Gastroesophageal sphincter (tissue), 4 donors: ENCODE results near the gene GPR55. TPM values are rescaled to one million over a fixed set of nuclear protein-coding genes. Genes with fewer than 3 reads are reported as not detected.

Source experiments
- ATAC-seq: fragments of 150-250 bp; one replicate; pipeline ENCODE4 v1.9.1; 2016; ENCODE audit warnings: mild to moderate bottlenecking, moderate library complexity
- H3K27ac ChIP-seq, 4 donors: fragments of 200-600 bp; sonication (generic) in 3 of 4; 1 replicate in 3 of 4; 2 replicates in 1 of 4; pipeline ENCODE4 v1.5.1; 2016 to 2019
- H3K27me3 ChIP-seq: fragments of 200-600 bp; sonication (generic); one replicate; pipeline ENCODE4 v1.5.1; 2019
- H3K36me3 ChIP-seq, 2 donors: fragments of 200-600 bp; sonication (generic); one replicate each; pipeline ENCODE4 v1.5.1; 2019; ENCODE audit warnings: control low read depth in 1 of 2
- H3K4me1 ChIP-seq, 3 donors: fragments of 200-600 bp; sonication (generic); 1 replicate in 2 of 3; 2 replicates in 1 of 3; pipeline ENCODE4 v1.5.1; 2016 to 2019; ENCODE audit warnings: control low read depth in 2 of 3
- H3K4me3 ChIP-seq, 2 donors: fragments of 200-600 bp; sonication (generic); one replicate each; pipeline ENCODE4 v1.5.1; 2019; ENCODE audit warnings: mild to moderate bottlenecking in 1 of 2, moderate library complexity in 1 of 2
- H3K9me3 ChIP-seq, 3 donors: fragments of 200-600 bp; sonication (generic); one replicate each; pipeline ENCODE4 v1.5.1; 2017 to 2019; ENCODE audit warnings: control low read depth in 2 of 3
- CTCF ChIP-seq, 4 experiments: fragments of 200-600 bp in 2 of 4; fragments of 450-650 bp in 2 of 4; sonication (generic) in 1 of 4; IDR thresholded peaks; one replicate each; pipeline ENCODE4 v1.5.1; 2017 to 2019; ENCODE audit warnings: antibody characterized with exemption in 4 of 4, mild to moderate bottlenecking in 2 of 4, moderate library complexity in 2 of 4
- EP300 ChIP-seq: sonication (generic); formaldehyde crosslinking; IDR thresholded peaks from one replicate; pipeline ENCODE4 v1.6.1; 2017; ENCODE audit warnings: antibody characterized with exemption, mild to moderate bottlenecking
- POLR2A ChIP-seq, 2 donors: fragments of 450-650 bp; IDR thresholded peaks; one replicate each; pipeline ENCODE4 v1.6.1; 2017; ENCODE audit warnings: antibody characterized with exemption in 2 of 2, mild to moderate bottlenecking in 2 of 2, moderate library complexity in 1 of 2
- POLR2AphosphoS5 ChIP-seq: sonication (generic); formaldehyde crosslinking; IDR thresholded peaks from one replicate; pipeline ENCODE4 v1.6.1; 2017; ENCODE audit warnings: antibody characterized with exemption
- WGBS, 2 donors: methylation state at CpG; one replicate each; pipeline ENCODE4 v1.1.5; 2018; ENCODE audit warnings: low coverage in 1 of 2; 5-methylcytosine and 5-hydroxymethylcytosine counted together
- total RNA-seq, 4 donors: library from RNA; depleted of rRNA; stranded (reverse); fragments of >200 nt; gene quantifications; one replicate each; pipeline ENCODE4 v1.1.0, GENCODE V29; 2016

The GPR55 gene
- total RNA-seq, 4 donors from 2014 or later: 0.08 to 0.12 TPM; not detected in 2

DNA sequence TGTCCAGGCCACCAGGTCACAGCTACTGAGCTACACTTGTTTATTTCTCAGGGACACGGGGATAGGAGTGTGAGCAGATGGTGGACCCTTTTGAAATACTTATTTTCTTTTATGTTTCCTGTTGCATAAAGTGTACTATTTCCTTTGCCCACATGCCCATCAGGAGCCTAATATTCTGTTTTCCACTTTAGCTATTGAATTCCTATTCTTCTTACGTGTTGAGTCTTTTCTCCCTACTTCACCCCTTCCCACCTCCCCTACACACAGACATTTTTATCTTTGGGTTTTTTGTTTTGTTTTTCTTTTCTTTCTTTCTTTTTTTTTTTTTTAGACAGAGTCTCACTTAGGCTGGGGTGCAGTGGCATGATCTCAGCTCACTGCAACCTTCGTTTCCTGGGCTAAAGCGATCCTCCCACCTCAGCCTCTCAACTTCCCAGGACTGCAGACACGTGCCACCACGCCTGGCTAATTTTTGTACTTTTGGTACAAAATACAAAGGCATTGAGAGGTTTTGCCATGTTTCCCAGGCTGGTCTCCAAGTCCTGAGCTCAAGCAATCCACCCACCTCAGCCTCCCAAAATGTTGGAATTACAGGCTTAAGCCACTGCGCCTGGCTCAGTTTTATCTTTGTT lies 5.2 kb upstream of the GPR55 start:
- no peak overlapping the region for H3K27ac ChIP-seq
- H3K36me3 ChIP-seq: no peaks in the 10 kb centered on the region
- H3K27me3 ChIP-seq: peaks cover 31% of the 10 kb centered on the region
- no peaks in the 10 kb centered on the region for H3K9me3 ChIP-seq
- 74 to 75% methylated on average over 5 to 7 of the region's 7 CpGs for WGBS, 2 donors
- no peak for TF ChIP-seq CTCF (IDR thresholded peaks at IDR 0.05)
- TF ChIP-seq POLR2AphosphoS5: no peak
- no peak for TF ChIP-seq EP300
- no peak for TF ChIP-seq POLR2A (IDR thresholded peaks at IDR 0.05)
- H3K4me1 ChIP-seq: peaks cover 0 to 18% (median 10%) of the 10 kb centered on the region in 3 donors
- H3K4me3 ChIP-seq: no peak overlapping the region
- no peak for ATAC-seq

DNA sequence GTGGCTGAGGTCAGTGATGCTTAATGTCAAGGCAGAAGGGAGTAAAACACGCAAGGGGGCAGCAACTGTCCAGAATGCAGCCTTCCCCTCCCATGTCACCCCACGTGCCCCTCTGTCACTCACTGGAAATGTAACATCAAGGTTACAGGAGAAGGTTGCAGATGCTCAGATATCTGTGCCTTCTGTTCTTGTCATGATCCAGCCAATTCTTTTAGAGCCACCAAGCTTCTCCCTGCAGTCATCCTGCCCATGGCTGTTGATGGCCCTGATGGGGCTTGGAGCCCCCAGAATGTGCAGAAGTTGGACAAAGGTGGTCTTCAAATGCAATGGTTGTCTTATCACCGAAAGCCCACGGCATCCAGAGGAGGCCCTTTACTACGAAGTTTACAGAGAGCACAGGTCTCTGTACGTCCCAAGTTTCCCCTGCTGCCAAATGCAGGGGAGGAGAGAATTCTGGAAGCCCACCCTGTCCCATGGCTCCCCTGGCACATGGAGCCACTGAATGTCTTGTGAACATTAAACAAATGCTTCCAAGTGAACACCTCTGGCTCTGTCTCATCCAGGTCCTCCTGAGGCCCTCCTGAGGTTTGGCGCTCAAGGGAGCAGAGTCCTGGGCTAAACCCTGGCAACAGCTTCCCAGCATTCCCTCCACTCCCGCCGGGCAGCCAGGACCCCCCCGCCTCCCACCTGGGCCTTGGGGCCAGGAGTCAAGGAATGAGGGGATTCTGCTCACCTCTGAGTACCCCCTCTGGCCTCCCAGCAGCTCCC lies 4.5 kb upstream of the GPR55 start:
- TF ChIP-seq POLR2A (IDR thresholded peaks at IDR 0.05): no peak
- TF ChIP-seq CTCF (IDR thresholded peaks at IDR 0.05): no peak
- no peak for TF ChIP-seq POLR2AphosphoS5
- TF ChIP-seq EP300: no peak
- Histone ChIP-seq H3K9me3 (no peaks in the 10 kb centered on the region), H3K4me1 (peaks cover 0 to 18% (median 10%) of the 10 kb centered on the region in 3 donors), H3K4me3 (no peak overlapping the region), H3K36me3 (no peaks in the 10 kb centered on the region), H3K27ac (no peak overlapping the region), H3K27me3 (peaks cover 29% of the 10 kb centered on the region)
- no peak for ATAC-seq
- 80 to 84% methylated on average over 2 of the region's 10 CpGs for WGBS, 2 donors

GRCh38 chr2:230928701-230929380 lies 3.8 kb upstream of the GPR55 start:
- peaks cover 0 to 18% (median 10%) of the 10 kb centered on the region in 3 donors for H3K4me1 ChIP-seq
- WGBS, 2 donors: 93 to 94% methylated on average over 3 to 5 of the region's 12 CpGs

GRCh38 chr2:230927711-230928341 lies 2.8 kb upstream of the GPR55 start:
- H3K4me1 ChIP-seq: peaks cover 0 to 11% (median 3%) of the 10 kb centered on the region in 3 donors
- no peak overlapping the region for H3K27ac ChIP-seq
- H3K4me3 ChIP-seq: no peak overlapping the region
- no peaks in the 10 kb centered on the region for H3K9me3 ChIP-seq
- TF ChIP-seq POLR2AphosphoS5: no peak
- TF ChIP-seq EP300: no peak
- WGBS, 2 donors: 85 to 90% methylated on average over 4 to 7 of the region's 14 CpGs
- peaks cover 14% of the 10 kb centered on the region for H3K27me3 ChIP-seq
- no peaks in the 10 kb centered on the region for H3K36me3 ChIP-seq
- ATAC-seq: no peak

More at GRCh38 chr2:230928701-230929380, 3.8 kb upstream of the GPR55 start:
- H3K27me3 ChIP-seq: peaks cover 22% of the 10 kb centered on the region
- H3K27ac ChIP-seq: no peak overlapping the region
- ATAC-seq: no peak
- H3K36me3 ChIP-seq: no peaks in the 10 kb centered on the region
- no peaks in the 10 kb centered on the region for H3K9me3 ChIP-seq
- no peak for TF ChIP-seq POLR2A (IDR thresholded peaks at IDR 0.05)
- TF ChIP-seq EP300: no peak
- TF ChIP-seq CTCF (IDR thresholded peaks at IDR 0.05): no peak
- TF ChIP-seq POLR2AphosphoS5: no peak
- H3K4me3 ChIP-seq: no peak overlapping the region
